Measurements from ENCODE around the gene LYRM1.
"Not testable (repeated sequence)": the region's sequence is repeated elsewhere in the genome, so short reads cannot be mapped to it uniquely, and the experiment has no call there.

LYRM1 gene

GRCh38 chr16:20862162-20862960 is 38.2 kb upstream of the LYRM1 start:
- no peak for DNase-seq
- H3K9me3 ChIP-seq, result no peaks in the 10 kb centered on the region
- peaks cover 10% of the 10 kb centered on the region for H3K4me1 ChIP-seq
- H3K4me3 ChIP-seq (ENCODE audit: low read depth, low read length), result no peak overlapping the region
- H3K27me3 ChIP-seq, result no peaks in the 10 kb centered on the region
- peaks cover 14% of the 10 kb centered on the region; the same call in 1 of the 2 replicates for H3K36me3 ChIP-seq
- TF ChIP-seq CTCF (IDR thresholded peaks at IDR 0.05; ENCODE audit: low read depth, low read length), result no peak

GRCh38 chr16:20864376-20864775 is 36.2 kb upstream of the LYRM1 start:
- H3K36me3 ChIP-seq, result peaks cover 14% of the 10 kb centered on the region; the same call in 1 of the 2 replicates
- not testable (repeated sequence) for H3K9me3 ChIP-seq; H3K4me3 ChIP-seq (ENCODE audit: low read depth, low read length); H3K27me3 ChIP-seq; DNase-seq
- H3K4me1 ChIP-seq, result peaks cover 13% of the 10 kb centered on the region

- DNase-seq, result no peak
- H3K27me3 ChIP-seq, result no peaks in the 10 kb centered on the region
- H3K36me3 ChIP-seq, result peaks cover 8% of the 10 kb centered on the region; the same call in 1 of the 2 replicates
- TF ChIP-seq CTCF (IDR thresholded peaks at IDR 0.05; ENCODE audit: low read depth, low read length), result no peak
- H3K4me3 ChIP-seq (ENCODE audit: low read depth, low read length), result no peak overlapping the region
- H3K9me3 ChIP-seq, result no peaks in the 10 kb centered on the region
- peaks cover 13% of the 10 kb centered on the region for H3K4me1 ChIP-seq
Measured at GRCh38 chr16:20865420-20866131, 35.0 kb upstream of the LYRM1 start.

GRCh38 chr16:20866145-20866772 is 34.3 kb upstream of the LYRM1 start:
- peak; percentile 82 for DNase-seq
- Histone ChIP-seq H3K4me1 (peaks cover 13% of the 10 kb centered on the region), H3K9me3 (no peaks in the 10 kb centered on the region), H3K36me3 (peaks cover 8% of the 10 kb centered on the region; the same call in 1 of the 2 replicates), H3K27me3 (no peaks in the 10 kb centered on the region), H3K4me3 (ENCODE audit: low read depth, low read length) (no peak overlapping the region)
- no peak for TF ChIP-seq CTCF (IDR thresholded peaks at IDR 0.05; ENCODE audit: low read depth, low read length)

- peaks cover 13% of the 10 kb centered on the region for H3K4me1 ChIP-seq
- peaks cover 8% of the 10 kb centered on the region; the same call in 1 of the 2 replicates for H3K36me3 ChIP-seq
- no peaks in the 10 kb centered on the region for H3K27me3 ChIP-seq
- TF ChIP-seq CTCF (IDR thresholded peaks at IDR 0.05; ENCODE audit: low read depth, low read length), result no peak
- no peak for DNase-seq
- no peak overlapping the region for H3K4me3 ChIP-seq (ENCODE audit: low read depth, low read length)
- H3K9me3 ChIP-seq, result no peaks in the 10 kb centered on the region
Measured at GRCh38 chr16:20866801-20867200, 33.8 kb upstream of the LYRM1 start.

GRCh38 chr16:20867585-20867984 is 33.0 kb upstream of the LYRM1 start:
- TF ChIP-seq CTCF (IDR thresholded peaks at IDR 0.05; ENCODE audit: low read depth, low read length), result no peak
- H3K4me1 ChIP-seq, result peaks cover 15% of the 10 kb centered on the region

More at GRCh38 chr16:20867585-20867984, 33.0 kb upstream of the LYRM1 start:
- H3K4me3 ChIP-seq (ENCODE audit: low read depth, low read length), result no peak overlapping the region
- H3K27me3 ChIP-seq, result no peaks in the 10 kb centered on the region
- no peaks in the 10 kb centered on the region for H3K9me3 ChIP-seq
- DNase-seq, result no peak
- peaks cover 1% of the 10 kb centered on the region; the same call in 1 of the 2 replicates for H3K36me3 ChIP-seq
